Erythroblast (primary cell): Measurements from ENCODE around the gene SNX7.

Experiments used
- GATA1 ChIP-seq: IDR thresholded peaks from 2 replicates; pipeline ENCODE4 v1.6.1; 2011; ENCODE audit warnings: low read depth, mild to moderate bottlenecking, control low read depth, low read length, moderate library complexity
- POLR2A ChIP-seq: IDR thresholded peaks from 2 replicates; pipeline ENCODE4 v1.6.1; 2011; ENCODE audit warnings: mild to moderate bottlenecking, low read length

- no peak for TF ChIP-seq POLR2A
- no peak for TF ChIP-seq GATA1
Observed at GRCh38 chr1:98707556-98707955, 46.0 kb downstream of the SNX7 start.
